GM19351 (cell line): Measurements from ENCODE around the gene POU2AF1.

Experiments
- ATAC-seq: cut with Tn5 transposase; IDR thresholded peaks from one replicate; pipeline ENCODE4 v1.9.1; 2021; ENCODE audit warnings: mild to moderate bottlenecking, moderate library complexity; ENCODE audit not compliant: unreplicated experiment

POU2AF1 gene

GRCh38 chr11:111348147-111348546 is 30.9 kb downstream of the POU2AF1 start:
- no peak for ATAC-seq

GRCh38 chr11:111347723-111348115 is 31.4 kb downstream of the POU2AF1 start:
- no peak for ATAC-seq

GRCh38 chr11:111347002-111347722 is 31.9 kb downstream of the POU2AF1 start:
- no peak for ATAC-seq

- ATAC-seq: no peak
Observed at GRCh38 chr11:111344032-111344431, 35.0 kb downstream of the POU2AF1 start.

- ATAC-seq: no peak
Observed at GRCh38 chr11:111342329-111342728, 36.7 kb downstream of the POU2AF1 start.

- ATAC-seq: no peak
Observed at GRCh38 chr11:111339758-111340388, 39.2 kb downstream of the POU2AF1 start.

- ATAC-seq: no peak
Observed at GRCh38 chr11:111336582-111337256, 42.4 kb downstream of the POU2AF1 start.

- no peak for ATAC-seq
Observed at GRCh38 chr11:111336062-111336461, 43.0 kb downstream of the POU2AF1 start.

GRCh38 chr11:111335549-111335948 is 43.5 kb downstream of the POU2AF1 start:
- no peak for ATAC-seq

- no peak for ATAC-seq
Observed at GRCh38 chr11:111334532-111335502, 44.3 kb downstream of the POU2AF1 start.

GRCh38 chr11:111331711-111332479 is 47.2 kb downstream of the POU2AF1 start:
- no peak for ATAC-seq

GRCh38 chr11:111330234-111330893 is 48.7 kb downstream of the POU2AF1 start:
- no peak for ATAC-seq

- no peak for ATAC-seq
Observed at GRCh38 chr11:111329306-111330204, 49.5 kb downstream of the POU2AF1 start.

- ATAC-seq: no peak
Observed at GRCh38 chr11:111327908-111328624, 51.0 kb downstream of the POU2AF1 start.

- ATAC-seq: no peak
Observed at GRCh38 chr11:111326824-111327223, 52.3 kb downstream of the POU2AF1 start.

- no peak for ATAC-seq
Observed at GRCh38 chr11:111325259-111325658, 53.8 kb downstream of the POU2AF1 start.

GRCh38 chr11:111324277-111324720 is 54.8 kb downstream of the POU2AF1 start:
- no peak for ATAC-seq

- no peak for ATAC-seq
Observed at GRCh38 chr11:111322534-111322933, 56.5 kb downstream of the POU2AF1 start.
